NCI-H1048 (cell line): ENCODE measurements around the gene OPN1LW.
A peak's percentile ranks its signal among the peaks of the same experiment; 100 is the strongest.
"Not testable (repeated sequence)": the region's sequence is repeated elsewhere in the genome, so short reads cannot be mapped to it uniquely, and the experiment has no call there.

ENCODE experiments used
- DNase-seq: peaks from one replicate; lab custom pipeline; 2025; lab: John Stamatoyannopoulos, UW

The OPN1LW gene

DNA sequence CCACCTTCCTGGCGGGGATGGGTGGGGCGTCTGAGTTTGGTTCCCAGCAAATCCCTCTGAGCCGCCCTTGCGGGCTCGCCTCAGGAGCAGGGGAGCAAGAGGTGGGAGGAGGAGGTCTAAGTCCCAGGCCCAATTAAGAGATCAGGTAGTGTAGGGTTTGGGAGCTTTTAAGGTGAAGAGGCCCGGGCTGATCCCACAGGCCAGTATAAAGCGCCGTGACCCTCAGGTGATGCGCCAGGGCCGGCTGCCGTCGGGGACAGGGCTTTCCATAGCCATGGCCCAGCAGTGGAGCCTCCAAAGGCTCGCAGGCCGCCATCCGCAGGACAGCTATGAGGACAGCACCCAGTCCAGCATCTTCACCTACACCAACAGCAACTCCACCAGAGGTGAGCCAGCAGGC is at the start of gene OPN1LW:
OPN1LW (plus strand) TSS at position 234 of the 400 bp plus-strand sequence; CDS start at position 275, 41 bp downstream.
- not testable (repeated sequence) for DNase-seq

GRCh38 chrX:154094833-154095232 is 49.2 kb upstream of the OPN1LW start:
- no peak for DNase-seq

GRCh38 chrX:154096140-154097002 is 47.7 kb upstream of the OPN1LW start:
- DNase-seq = no peak

GRCh38 chrX:154097003-154097588 is 46.9 kb upstream of the OPN1LW start:
- DNase-seq = no peak

- DNase-seq = peak; percentile 56
Measured at GRCh38 chrX:154097589-154098541, 46.2 kb upstream of the OPN1LW start, which contains the start of gene MECP2. Gene MECP2 (minus strand): TSS chrX:154097717.

GRCh38 chrX:154098551-154098950 is 45.5 kb upstream of the OPN1LW start:
- no peak for DNase-seq

GRCh38 chrX:154113729-154114128 is 30.3 kb upstream of the OPN1LW start:
- DNase-seq = no peak

DNA sequence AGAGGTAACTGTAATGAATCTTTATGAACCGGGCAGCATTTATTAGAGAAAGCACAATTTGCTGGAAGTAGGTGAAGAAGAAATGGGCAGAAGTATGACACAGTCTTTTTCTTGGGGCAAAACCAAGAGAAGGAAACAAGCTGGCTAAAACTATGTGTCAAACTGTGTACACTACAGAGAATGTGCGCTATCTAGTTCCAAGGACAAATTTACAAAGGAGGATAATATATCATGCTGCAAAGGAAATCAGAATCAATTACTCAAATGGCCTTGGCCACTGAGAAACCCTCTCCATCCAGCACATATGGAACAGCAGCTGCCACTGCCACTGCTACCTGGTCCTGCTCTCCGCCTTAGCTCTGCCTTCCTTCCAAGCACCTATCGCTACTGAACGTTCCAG is 29.4 kb upstream of the OPN1LW start:
- no peak for DNase-seq

- no peak for DNase-seq
Measured at GRCh38 chrX:154115071-154115470, 29.0 kb upstream of the OPN1LW start.

DNA sequence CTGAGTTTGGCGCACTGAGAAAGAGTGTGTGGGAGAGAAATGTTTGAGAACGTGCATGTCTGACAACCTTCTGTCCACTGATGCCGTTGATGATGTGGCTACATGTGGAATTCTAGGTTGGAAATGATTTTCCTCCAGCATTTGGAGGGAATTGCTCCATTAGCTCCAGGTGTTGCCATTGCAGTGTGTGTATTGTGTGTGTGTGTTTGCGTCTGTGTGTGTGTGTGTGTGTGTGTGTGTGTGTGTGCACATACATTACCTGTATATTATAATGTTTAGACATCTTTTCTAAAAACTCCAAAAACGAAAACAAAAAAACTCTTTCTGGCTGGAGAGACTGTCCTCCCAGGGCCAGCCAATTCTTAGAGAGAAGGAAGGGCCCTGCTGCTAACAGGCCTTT is 28.3 kb upstream of the OPN1LW start:
- DNase-seq = no peak

- DNase-seq = no peak
Measured at GRCh38 chrX:154116426-154117211, 27.4 kb upstream of the OPN1LW start.

DNA sequence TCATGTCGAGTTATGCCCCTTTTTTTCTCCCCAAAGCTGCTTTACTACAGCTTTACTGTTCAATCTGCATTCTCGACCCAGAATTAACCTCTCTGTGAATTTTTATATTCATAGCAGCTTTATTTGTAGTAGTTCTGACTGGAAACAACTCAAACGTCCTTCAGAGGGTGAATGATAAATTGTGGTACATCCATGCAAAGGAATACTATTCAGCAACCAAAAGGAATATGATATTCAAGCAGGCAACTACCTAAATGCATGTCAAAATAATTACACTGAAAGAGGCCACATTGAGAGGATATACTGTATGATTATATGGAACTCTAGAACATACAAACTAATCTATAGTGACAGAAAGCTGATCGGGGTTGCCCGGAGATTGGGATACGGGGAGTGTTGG is 26.5 kb upstream of the OPN1LW start:
- no peak for DNase-seq

GRCh38 chrX:154120567-154120966 is 23.5 kb upstream of the OPN1LW start:
- no peak for DNase-seq

GRCh38 chrX:154121207-154121606 is 22.8 kb upstream of the OPN1LW start:
- DNase-seq = no peak

DNA sequence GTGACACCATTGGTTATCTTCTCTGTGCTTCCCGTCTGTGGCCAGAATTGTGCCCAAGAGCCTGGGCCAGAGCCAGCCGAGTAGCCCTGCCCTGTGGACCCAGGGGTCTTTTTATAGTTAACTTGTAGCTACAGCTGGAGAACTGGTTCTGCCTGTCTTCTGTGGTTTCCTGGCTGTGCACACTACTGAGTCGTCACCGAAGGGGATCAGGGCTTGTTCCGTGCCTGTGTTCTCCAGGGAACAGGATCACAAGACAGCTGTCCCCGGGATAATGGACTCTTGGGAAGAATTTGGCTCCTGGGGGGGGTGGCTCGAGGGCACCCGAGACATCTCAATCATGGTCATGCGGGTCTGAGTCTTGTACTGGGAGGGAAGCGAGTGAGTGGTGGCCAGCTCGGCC is 22.1 kb upstream of the OPN1LW start:
- DNase-seq = no peak

DNA sequence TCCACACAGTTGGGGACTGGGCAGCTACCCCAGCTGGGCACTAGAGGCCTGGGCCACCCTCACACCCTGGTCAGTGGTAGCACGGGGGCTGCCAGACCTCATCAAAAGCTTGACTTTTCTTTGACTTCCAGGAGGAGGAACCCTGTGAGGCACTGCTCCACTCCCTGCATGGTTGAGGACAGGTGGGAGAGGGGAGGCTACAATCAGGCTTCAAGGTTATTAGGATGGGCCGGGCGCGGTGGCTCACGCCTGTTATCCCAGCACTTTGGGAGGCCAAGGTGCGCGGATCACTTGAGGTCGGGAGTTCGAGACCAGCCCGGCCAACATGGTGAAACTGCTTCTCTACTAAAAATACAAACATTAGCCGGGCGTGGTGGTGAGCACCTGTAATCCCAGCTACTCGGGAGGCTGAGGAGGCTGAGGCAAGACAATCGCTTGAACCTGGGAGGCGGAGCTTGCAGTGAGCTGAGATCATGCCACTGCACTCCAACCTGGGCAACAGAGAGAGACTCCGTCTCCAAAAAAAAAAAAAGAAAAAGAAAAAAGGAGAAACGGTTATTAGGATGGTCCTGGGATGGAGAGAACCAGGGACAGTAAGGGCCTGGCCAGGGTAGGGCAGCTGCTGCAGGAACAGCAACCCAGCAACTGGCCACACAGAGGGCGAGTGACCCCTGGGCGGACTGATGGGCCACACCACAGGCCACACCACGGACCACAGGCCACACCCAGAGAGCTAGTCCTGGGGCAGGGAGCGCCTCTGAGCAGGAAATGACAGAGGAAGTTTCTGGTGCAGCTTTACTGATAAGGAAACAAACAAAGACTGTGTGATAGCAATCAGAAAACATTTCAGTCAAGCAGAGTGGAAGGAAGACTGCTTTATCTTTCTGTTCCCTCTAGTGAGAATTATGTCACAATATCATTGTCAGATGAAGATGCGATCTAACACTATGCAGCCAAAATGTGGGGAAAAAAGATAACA is 20.5 kb upstream of the OPN1LW start:
- DNase-seq = no peak

DNA sequence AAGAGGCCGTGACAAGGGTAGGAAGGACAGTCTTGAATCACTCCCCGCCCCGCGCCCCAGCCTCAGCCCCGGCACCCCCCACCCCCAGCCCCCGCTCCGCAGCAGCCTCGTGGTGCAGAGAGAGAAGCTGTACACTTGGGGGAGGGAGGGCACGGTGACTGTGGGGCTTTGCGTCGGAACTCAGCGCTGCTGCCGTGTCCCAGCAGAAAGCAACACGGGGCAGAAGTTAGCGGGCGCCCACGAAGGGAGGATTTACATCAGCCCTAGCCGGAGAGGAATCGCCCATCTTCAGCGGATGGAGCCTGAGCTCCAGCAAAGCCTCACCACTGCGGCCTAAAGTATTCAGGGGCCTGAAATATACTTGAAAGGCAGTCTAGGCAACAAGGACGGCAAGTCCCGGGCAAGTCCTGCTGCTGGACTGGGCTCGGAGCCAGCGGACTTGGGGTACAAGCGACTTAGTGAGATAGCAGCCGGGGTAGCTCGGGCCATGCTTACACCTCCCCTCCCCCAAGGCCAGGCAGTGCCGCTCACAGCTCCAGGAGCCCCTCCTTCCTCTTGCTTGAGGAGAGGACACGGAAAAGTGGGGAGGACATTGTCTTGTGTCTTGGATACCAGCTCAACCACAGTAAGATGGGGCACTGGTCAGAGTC is 18.5 kb upstream of the OPN1LW start:
- no peak for DNase-seq

DNA sequence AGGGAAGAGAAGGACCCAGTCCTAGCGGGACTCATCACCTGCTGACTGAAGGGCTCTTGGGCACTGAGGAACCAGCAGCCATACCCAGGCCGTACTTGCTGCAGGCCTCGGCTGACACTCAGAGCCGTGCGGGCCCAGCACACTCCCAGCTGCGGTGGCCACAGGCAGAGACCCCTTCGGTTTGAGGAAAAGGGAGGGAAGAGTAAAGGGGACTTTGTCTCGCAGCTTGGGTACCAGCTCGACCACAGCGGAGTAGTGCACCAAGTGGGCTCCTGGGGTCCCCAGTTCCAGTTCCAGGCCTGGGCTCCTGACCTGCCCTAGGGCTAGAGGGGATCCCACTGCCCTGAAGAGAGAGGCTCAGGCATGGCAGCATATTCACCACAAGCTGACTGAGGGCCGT is 17.9 kb upstream of the OPN1LW start:
- DNase-seq = no peak

- DNase-seq = no peak
Measured at GRCh38 chrX:154131955-154132354, 12.1 kb upstream of the OPN1LW start.

DNA sequence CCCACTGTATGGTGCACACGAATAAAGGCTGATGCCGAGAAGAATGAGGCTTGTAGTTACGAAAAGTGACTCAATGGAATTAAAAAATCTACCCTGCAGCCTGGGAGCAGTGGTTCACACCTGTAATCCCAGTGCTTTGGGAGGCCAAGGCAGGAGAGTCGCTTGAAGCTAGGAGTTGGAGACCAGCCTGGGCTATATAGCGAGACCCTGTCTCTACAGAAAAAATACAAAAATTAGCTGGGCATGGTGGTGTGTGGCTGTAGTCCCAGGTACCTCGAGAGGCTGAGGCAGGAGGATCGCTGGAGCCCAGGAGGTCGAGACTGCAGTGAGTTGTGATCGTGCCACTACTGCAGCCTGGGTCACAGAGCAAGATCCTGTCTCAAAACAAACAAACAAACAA is 11.7 kb upstream of the OPN1LW start:
- DNase-seq = no peak
